GM21423 (cell line): Measurements from ENCODE around the gene TGFB1.
"Not testable (repeated sequence)": the region's sequence is repeated elsewhere in the genome, so short reads cannot be mapped to it uniquely, and the experiment has no call there.

Experiments
- ATAC-seq: cut with Tn5 transposase; IDR thresholded peaks from one replicate; pipeline ENCODE4 v1.9.1; 2021; ENCODE audit warnings: mild to moderate bottlenecking, moderate library complexity; ENCODE audit not compliant: unreplicated experiment

The TGFB1 gene

DNA sequence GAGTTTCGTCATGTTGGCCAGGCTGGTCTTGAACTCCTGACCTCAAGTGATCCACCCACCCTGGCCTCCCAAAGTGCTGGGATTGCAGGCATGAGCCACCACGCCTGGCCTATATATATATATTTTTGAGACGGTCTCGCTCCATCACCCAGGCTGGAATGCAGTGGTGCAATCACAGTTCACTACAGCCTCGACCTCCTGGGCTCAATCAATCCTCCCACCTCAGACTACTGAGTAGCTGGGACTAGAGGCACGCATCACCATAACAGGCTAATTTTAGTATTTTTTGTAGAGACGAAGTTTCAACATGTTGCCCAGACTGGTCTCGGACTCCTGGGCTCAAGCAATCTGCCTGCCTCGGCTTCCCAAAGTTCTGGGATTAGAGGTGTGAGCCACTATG lies 6.8 kb downstream of the TGFB1 start:
- not testable (repeated sequence) for ATAC-seq

DNA sequence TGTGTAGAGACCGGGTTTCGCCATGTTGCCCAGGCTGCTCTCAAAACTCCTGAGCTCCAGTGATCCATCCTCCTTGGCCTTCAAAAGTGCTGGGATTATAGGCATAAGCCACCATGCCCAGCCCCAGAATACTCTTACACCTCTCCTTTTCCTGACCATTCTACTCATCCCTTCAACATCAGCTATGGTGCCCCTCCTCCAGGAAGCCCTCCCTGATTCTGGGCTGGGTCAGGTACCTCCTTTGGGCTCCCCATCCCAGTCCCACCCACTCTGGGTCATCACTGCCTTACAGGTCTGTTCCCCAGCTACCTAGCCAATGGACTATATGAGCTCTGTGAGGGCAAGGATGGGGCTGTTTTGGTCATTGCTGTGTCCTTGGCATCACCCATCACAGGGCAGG lies 9.6 kb downstream of the TGFB1 start:
- ATAC-seq = no peak

DNA sequence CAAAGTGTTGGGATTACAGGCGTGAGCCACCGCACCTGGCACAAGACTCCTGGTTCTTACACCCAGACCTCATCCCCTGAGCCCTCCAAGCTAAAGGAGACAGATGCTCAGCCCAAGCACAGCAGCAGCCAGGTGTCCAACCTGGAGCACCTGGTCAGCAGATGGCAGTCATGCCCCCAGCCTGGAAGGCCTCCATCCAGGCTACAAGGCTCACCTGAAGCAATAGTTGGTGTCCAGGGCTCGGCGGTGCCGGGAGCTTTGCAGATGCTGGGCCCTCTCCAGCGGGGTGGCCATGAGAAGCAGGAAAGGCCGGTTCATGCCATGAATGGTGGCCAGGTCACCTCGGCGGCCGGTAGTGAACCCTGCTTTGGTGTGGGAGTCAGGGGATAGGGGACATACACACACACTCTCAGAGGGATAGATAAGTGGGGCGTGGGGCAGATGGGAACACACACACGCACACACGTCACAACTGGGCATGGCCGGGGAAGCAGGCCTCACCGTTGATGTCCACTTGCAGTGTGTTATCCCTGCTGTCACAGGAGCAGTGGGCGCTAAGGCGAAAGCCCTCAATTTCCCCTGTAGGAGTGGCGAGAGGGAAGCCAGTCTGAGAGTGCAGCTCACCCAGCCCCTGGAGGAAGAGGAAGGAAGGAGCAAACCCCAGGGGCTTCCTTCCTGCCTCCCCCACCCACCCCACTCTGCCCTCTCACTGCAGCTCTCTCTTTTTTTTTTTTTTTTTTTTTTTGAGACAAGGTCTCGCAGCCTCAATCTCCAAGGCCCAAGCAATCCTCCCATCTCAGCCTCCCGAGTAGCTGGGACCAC lies 11.8 kb downstream of the TGFB1 start:
- no peak for ATAC-seq

DNA sequence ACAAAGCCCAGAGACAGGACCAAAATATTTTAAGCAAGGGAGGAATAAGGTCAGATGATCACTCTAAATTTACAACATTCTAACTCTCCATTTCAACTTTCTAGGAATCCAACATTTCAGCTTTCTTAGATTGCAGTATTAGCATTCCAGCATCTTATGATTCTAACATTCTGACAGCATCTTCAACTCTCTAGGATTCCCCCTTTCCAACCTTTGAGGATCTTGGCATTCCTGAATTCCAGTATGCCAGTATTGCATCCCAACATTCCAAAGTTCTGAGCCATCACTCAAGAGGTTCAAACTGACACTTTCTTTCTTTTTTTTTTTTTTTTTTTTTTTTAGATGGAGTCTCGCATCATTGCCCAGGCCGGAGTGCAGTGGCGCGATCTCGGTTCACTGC lies 13.8 kb downstream of the TGFB1 start:
- ATAC-seq = no peak

DNA sequence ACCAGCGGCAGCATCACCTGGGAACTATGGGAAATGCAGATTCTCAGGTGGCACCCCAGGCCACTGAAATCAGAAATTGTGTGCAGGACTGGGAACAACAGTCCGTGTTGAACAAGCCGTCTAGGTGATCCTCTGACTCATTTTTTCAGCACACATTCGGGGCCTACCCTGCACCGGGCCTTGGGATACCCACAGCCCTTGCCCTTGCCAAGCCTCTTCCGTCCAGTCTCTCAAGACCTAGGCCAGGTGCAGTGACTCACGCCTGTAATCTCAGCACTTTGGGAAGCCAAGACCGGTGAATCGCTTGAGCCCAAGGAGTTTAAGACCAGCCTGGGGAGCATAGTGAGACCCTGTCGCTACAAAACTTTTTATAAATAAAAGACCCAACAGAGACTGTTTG lies 18.3 kb downstream of the TGFB1 start:
- no peak for ATAC-seq

DNA sequence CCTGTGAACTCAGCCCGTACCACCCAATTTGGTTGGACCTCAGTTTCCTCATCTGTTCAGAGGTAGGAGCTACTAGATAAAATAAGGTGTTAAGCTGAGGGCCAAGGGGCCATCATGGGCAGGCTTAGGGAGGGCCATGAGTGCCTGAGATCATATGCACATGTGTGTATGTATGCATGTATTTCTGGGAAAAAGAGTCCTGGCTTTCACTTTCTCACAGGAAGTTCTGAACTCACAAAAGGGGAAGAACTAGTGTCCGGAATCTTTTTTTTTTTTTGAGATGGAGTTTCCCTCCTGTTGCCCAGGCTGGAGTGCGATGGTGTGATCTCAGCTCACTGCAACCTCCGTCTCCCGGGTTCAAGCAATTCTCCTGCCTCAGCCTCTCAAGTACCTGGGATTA lies 18.9 kb downstream of the TGFB1 start:
- no peak for ATAC-seq

DNA sequence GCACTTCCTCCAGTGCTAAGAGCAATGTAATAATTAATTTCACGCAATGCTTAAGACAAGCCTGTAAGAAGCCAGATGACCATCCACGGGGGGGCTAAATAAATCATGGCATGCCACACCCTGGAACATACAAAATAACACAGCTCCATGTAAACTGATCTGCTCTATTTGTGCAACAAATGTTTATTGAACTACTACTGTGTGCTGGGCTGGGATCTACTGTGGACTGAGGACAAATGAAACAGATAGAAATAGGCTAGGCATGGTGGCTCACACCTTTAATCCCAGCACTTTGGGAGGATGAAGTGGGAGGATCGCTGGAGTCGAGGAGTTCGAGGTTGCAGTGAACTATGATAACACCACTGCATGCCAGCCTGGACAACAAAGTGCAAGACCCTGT lies 21.3 kb downstream of the TGFB1 start:
- ATAC-seq = no peak

DNA sequence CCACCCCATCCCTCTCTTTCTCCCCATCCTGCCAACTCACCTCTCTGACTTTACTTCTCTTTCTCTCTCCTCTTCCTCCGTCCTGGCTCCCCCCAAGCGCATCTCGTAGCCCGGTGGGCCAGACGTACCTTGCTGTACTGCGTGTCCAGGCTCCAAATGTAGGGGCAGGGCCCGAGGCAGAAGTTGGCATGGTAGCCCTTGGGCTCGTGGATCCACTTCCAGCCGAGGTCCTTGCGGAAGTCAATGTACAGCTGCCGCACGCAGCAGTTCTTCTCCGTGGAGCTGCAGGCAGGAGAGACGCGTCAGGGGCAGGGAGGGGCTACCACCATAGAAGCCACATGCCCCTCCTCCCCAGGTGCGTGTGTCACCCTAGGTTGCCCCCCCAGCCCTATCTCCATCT lies 21.7 kb downstream of the TGFB1 start:
- ATAC-seq = no peak

DNA sequence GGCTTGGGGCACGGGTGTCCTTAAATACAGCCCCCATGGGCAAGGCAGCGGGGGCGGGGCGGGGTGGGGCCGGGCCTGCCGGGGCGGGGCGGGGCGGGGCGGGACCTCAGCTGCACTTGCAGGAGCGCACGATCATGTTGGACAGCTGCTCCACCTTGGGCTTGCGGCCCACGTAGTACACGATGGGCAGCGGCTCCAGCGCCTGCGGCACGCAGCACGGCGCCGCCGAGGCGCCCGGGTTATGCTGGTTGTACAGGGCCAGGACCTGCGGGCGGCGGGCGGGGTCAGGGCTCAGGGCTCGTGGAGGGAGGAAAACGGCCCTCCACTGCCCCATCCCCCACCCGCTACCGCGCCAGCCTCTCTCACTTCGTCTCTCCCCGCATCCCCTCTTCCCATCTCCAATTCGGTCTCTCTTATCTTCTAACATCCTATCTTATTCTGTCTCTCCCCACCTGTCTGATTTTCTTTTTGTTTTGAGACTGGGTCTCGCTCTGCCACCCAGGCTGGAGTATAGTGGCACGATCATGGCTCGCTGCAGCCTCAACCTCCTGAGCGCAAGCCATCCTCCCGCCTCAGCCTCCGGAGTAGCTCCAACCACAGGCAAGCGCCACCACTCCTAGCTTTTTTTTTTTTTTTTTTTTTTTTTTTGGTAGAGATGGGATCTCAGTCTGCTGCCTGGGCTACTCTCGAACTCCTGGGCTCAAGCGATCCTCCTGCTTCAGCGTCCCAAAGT lies 22.6 kb downstream of the TGFB1 start:
- no peak for ATAC-seq

DNA sequence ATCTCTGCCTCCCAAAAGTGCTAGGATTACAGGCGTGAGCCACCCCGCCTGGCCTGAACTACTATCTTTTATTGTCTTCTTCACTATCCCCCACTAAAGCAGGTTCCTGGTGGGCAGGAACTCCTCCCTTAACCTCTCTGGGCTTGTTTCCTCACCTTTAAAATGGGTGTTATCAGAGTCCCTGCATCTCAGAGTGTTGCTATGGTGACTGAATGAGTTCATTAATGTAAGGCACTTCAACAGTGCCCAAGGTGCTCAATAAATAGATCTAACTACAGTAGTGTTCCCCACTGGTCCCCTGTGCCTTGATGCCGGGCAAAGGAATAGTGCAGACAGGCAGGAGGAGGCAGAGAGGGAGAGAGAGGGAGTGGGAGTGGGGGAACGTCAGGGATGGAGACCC lies 23.2 kb downstream of the TGFB1 start:
- no peak for ATAC-seq

DNA sequence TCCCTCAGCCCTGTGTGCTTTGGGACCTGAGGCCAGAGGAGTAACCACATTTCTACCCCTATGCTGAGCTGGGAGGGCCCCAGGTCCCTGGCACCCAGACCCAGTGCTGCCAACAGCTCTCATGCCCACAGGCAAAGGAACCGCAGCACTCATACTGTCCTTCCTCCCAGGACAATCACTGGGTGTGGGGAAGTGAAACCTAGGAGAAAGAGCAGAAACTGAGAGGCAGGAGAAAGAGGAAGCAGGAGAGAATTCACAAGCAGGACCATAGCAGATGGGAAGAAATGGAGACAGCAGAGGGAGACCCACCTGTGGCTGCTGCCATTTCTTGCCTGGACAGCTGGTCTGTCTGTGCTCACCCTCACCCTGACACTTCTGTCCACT lies 24.9 kb downstream of the TGFB1 start:
- ATAC-seq = no peak

DNA sequence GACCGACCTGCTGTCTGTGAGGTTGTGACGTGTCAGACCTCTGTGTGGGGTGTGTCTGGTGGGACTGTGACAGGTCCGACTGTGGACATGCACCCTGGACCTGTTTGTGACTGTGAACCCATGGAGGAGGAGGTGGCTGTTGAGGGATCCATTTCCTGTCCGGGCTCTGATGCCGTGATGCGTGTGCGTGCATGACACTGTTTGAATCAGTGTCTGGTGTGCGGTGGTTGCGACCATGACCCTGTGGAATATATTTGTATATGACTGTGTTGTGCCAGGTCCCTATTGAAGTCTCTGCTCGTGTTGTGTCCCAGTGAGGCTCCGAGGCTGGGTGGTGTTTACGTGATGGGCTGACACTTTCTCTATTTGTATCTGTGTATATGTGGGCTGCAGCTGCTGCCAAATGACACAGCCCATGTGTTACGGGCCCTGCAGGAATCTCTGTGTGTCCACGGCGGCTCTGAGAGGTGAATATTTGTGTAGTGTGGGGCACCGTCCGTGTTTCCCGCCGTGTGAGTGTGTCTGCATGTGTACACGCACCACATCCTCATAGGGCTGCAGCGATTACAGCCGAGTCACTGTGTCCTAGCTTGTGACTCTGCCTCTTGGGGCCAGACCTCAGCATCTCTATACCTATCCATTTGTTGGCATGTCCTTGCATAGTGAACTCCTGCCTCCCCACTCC lies 25.4 kb downstream of the TGFB1 start:
- peak; percentile 1 for ATAC-seq

DNA sequence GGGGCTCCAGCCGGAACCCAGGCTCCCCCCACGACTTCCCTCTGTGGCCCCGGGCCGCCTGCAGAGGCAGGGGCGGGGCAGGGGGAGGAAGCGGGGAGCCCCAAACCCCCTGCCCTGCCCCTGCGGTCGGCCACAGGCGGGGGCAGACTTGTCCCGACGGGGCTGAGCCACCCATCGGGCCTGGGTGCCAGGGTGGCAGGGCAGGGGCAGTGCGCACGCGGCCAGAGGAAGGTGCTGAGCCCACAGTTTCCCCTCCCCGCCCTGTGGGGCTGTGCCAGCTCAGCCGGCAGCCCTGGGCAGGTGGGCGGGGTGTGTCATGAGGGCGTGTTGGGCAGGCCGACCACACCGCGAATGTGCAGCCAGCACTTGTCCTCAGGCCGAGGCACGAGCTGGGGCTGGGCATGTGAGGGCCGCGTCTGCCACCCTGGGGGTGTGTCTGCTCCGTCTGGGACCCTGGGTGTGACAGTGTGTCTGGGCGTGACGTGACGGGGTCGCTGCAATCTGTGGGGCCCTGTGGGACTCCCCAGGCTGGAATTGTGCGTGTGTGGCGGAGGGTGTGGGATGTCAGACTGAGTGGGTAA lies 26.1 kb downstream of the TGFB1 start:
- ATAC-seq = peak; percentile 47

DNA sequence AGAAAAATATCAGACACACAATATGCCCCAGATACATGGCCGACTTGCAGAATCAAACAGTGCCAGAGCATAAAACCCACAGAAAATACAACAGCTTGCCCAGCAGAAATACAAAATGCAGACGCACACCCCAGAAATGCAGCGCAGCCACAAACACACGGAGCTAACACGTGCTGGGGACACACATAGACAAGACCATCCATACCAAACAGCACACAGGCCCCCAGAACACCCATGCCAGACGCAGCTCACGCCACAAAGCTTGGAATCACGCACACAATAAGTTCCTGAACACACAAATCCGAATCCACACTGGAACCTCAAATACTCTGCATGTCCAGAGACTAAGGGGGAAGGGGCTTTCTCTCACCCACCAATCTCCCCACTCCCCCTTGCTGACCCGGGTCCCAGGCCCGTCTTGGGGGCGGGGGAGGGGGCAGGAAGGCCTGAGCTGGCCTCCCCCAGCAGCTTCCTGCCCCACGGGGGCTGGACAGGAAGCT lies 26.6 kb downstream of the TGFB1 start:
- no peak for ATAC-seq

DNA sequence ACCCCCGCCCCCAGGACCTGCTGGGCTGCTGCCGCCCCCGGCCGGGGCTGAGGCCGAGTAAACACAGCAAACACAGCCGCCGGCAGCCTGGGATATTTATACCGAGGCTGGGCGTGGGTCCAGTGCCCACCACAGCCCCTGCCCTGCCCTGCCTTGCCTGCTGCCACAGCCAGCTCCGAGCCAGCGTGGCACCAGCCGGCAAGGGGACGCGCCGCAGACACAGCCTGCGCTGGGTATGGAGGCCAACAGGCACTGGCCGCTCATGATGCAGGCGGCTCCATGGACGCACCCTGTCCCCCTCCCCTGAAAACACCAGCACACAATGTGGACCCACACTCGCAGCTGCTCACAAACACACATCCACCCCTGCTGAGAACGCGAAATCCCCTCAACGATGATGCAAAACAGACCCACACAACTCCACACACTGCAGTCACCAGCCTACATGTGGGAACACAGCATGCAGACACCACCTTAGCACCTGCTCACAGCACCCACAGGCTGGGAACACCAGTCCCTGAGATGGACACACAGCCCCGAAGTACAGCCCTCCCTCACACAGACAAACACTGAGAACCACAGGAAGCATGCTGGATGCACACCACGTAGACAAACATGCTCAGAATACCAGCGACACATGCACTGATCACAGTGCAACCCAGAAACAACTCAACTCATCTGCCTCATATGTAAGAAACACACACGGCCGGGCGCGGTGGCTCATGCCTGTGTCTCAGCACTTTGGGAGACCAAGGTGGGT lies 27.6 kb downstream of the TGFB1 start:
- ATAC-seq = no peak

DNA sequence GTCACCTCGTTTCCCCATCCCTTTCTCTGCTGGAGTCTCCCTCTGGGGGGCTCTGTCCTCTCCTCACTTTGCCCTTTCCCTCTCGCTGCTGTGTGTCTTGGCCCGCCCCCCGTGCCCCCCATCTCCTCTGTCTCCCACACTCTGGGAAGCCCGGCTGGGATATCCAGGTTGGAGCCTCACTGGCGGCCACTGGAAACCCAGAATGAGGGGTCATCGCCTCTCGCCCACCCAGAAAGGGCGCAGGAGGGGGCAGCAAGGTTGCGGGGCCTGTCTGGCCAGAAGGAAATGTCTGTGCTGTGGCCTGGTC lies 28.1 kb downstream of the TGFB1 start:
- ATAC-seq = no peak

DNA sequence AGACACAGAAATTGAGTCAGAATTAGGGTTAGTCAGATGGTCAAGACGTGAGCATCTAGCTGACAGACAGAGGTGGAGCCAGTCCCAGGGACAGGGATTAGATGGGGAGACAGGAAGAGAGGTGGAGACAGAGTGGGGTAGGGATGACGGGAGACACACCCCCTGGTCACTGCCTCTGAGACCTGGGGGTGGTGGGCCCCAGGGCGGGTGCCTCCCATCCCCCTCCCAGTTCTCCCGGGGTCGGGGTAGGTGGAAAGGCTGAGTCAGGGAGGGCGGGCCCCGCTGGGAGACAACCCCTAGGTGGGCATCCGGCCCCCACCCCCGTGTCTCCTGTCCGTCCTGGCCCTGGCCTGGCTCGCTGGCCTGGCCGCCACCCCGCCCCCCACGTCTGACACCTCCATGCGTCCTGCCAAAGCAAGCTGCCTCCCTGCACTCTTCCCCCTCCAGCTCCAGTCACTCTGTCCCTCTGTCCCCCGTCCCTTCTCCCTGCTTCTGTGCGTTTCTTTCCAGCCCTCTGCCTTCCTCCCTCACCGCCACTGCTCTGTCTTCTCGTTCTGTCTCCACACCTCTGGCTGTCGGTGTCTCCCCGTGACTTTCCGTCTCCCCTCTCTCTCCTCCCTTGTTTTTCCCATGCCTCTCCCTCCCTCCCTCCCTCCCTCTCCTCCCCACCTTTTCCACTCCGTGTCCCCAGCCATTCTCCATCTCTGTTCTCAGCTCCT lies 28.6 kb downstream of the TGFB1 start:
- no peak for ATAC-seq

DNA sequence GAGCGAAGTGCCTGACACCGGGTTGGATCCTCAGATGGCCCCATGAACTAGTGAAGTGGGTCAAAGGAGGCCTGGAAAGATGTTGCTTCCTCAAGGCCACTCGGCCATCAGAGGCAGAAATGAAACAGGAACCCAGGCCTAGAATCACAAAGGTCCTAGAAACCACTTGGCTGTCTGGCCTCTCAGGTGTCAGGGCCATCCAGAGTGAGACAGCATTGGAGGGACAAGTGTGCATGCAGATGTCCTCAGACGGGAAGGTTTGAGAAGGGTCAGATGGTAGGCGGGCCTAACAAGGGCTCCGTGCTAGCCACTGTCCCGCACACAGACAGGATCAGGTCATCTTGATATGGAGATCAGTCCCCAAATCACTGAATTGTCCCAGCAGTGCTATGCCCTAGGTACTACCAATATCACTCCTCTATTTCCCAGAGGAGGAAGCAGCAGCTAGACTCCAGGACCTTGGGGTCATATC lies 29.5 kb downstream of the TGFB1 start:
- no peak for ATAC-seq

DNA sequence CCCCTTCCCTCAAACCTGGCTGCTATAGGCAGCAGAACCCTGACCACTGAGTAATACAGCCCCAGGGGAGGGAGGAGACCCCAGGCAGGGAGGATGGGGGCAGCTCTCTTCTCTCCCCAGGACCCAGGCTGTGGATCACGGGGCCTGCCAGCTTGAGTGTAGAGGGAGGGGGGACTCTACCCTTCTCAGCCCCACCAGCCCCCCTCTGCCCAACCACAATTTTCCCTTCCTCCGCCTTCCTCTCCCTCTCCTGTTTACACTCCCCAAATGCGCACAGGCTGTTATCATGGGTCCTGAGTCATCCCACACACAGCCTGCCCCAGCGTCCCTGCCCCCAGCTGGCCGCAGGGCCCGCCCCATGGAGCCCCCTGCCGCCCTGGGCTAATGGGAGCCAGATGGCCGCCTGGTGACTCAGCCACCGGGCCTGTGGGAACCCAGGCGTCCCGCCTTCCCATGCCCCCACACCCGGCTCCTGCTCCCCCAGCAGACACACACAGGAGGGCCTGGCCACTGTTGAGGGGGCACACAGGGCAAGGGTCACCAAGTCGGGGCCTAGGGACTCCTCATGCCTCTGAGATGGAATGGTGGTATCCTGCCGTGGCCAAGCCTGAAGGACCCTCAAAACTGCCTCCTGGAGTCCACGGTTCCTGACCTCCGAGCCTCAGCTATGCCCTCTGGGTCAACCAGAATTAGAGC lies 30.1 kb downstream of the TGFB1 start:
- ATAC-seq = no peak
